Central memory CD4-positive, alpha-beta T cell (primary cell): ENCODE measurements around the gene PTPN4.
A peak's percentile ranks its signal among the peaks of the same experiment; 100 is the strongest.
"Not testable (repeated sequence)": the region's sequence is repeated elsewhere in the genome, so short reads cannot be mapped to it uniquely, and the experiment has no call there.

Experiments used
- DNase-seq: peaks from one replicate; pipeline ENCODE4 v3.0.0; 2022

PTPN4 gene

GRCh38 chr2:119950966-119951365 lies 191.2 kb downstream of the PTPN4 start:
- DNase-seq: no peak

- DNase-seq: no peak
These were observed 199.0 kb downstream of the PTPN4 start for GRCh38 chr2:119958670-119959268.

- DNase-seq: no peak
These were observed 201.1 kb downstream of the PTPN4 start for GRCh38 chr2:119960821-119961220.

DNA sequence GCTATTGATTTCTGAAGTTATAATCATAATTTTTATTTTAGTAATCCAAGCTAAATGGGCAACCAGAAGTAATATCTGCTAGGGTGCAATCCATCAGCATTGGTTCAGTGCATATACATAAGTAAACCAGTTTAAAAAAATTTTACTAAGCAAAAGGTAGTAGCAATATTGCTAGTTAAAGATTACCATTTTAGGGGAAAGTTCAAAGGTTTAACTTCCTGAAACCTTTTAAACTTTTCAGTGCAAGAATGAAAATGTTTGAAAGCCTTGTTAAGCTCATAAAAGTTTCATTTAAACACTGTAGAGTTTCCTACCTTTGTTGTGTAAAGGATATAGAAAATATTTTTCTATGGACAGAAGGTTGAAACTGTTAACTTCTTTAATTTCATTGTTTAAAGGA lies 222.2 kb downstream of the PTPN4 start:
- DNase-seq: no peak

DNA sequence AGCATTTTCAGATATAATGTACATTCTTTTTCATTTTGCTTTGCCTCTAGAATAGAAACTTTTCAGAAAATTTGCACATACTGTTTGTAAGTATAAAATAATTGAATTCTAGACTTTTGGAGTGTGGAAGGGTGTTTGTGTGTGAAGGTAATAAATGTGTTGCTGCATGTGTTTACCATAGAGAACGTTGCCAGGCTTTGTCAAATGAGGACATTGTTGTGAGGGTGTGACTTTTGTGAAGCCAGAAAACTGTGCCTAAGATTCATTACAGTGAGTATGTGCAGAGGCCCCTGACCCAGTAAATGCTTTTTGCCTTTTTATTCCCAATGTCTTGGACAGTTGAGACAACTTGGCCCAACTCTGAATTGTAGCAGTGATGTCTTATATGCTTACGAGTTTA lies 222.8 kb downstream of the PTPN4 start:
- DNase-seq: no peak

DNA sequence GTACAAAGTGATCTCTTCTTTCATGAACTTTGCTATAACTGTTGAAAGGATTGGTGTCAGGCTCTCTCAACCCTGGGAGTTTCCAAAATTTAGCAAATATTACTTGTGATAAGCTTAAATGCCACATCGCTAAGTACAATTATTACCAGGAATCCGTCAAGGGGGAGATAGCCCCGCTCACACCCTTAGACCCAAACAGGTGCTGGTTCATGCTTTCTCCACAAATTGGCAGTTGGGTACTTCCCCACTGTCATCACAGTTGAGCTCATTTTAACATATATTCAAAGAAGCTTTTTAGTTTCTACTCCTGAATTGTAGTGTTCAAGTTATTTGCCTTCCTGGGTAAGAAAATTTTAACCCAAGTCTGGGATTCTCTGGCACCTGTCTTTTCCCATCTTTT lies 223.4 kb downstream of the PTPN4 start:
- DNase-seq: no peak

DNA sequence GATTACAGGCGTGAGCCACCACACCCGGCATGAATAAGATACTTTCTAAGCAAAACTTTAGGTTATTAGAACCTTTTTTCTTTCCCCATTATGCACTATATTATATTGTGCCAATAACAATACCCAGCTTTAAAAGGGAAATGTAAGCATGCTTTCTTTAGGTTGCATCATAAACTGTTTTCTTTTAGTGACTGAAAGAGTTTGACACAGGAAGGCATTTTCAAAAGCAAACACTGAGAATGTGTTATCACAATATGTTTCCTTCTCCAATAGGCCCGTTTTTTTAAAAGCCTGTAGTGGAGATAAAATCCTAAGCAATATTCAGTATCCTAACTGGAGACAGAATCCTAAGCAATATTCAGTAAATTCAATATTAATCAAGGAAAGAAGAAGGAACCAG lies 236.4 kb downstream of the PTPN4 start:
- DNase-seq: no peak

DNA sequence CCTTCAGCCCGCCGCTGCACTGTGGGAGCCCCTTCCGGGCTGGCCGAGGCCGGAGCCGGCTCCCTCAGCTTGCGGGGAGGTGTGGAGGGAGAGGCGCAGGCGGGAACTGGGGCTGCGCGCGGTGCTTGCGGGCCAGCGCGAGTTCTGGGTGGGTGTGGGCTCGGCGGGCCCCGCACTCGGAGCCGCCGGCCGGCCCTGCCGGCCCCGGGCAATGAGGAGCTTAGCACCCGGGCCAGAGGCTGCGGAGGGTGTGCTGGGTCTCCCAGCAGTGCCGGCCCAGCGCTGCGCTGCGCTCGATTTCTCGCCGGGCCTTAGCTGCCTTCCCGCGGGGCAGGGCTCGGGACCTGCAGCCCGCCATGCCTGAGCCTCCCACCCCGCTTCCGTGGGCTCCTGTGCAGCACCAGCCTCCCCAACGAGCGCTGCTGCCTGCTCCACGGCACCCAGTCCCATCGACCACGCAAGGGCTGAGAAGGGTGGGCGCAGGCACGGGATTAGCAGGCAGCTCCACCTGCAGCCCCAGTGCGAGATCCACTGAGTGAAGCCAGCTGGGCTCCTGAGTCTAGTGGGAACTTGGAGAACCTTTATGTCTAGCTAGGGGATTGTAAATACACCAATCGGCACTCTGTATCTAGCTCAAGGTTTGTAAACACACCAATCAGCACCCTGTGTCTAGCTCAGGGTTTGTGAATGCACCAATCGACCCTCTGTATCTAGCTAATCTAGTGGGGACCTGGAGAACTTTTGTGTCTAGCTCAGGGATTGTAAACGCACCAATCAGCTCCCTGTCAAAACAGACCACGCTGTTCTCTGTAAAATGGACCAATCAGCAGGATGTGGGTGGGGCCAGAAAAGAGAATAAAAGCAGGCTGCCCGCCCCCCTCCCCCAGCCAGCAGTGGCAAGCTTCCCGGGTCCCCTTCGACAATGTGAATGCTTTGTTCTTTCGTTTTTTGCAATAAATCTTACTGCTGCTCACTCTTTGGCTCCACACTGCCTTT lies 237.5 kb downstream of the PTPN4 start:
- DNase-seq: not testable (repeated sequence)

DNA sequence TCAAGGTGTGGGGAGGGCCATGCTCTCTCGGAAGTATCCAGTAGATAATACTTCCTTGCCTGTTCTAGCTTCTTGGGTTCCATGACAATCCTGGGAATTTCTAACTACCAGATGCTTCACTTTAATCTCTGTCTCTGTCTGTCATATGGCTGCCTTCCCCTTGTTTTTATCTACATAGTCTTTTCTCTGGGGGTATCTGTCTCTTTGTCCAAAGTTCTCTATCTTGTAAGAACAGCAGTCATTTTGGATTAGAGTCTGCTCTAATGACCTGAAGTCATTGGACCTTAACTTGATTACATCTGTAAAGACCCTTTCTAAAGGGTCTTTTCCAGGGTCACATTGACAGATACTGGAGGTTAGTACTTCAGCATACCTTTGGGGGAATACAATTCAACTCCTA lies 241.7 kb downstream of the PTPN4 start:
- DNase-seq: no peak

DNA sequence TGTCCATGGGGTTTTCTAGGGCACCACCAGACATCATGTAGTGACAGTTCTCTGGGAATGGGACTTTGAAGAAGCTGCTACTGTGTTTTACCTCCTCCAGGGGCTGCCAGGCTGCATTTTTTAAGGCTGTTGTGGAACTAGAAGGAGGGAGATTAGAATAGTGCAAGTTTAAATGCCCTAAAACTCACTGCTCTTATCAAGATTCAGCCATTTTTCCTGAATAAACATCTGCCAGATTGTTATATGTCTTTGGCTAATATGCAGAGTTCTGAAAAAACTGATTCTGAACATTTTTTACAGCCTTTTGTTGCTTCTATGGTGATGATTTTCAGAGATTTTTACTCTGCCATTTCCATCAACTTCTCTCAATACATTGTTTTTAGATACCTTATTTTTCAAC lies 244.5 kb downstream of the PTPN4 start:
- DNase-seq: no peak

DNA sequence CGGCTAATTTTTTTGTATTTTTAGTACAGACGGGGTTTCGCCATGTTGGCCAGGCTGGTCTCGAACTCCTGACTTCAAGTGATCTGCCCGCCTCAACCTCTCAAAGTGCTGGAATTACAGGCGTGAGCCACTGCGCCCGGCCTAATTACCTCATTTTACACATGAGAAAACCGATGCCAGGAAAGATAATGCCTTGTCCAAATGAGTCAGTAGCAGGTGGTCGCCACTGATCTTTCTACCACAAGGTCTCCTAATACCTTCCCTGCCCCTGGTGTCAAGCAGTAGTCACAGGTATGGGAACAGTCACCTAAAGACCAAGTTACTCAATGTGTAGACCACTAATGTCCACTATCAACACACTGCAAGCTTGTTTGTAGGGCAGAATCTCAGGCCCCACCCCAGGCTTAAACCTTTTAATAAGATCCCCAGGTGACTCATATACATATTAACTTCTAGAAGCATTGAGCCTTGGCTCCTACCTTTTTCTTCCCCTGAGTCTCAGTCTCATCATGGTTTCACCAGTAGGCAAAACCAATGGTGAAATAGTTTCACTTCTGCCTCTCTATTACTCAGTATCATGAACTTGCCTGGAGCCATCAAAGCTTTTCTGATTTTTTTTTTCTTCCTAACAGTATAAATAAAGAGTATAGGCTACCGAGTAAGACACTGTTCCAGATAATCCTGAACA lies 246.3 kb downstream of the PTPN4 start:
- no peak for DNase-seq

GRCh38 chr2:120007851-120008250 lies 248.1 kb downstream of the PTPN4 start:
- no peak for DNase-seq

- DNase-seq: no peak
These were observed 252.6 kb downstream of the PTPN4 start for GRCh38 chr2:120012363-120012762.

GRCh38 chr2:120012771-120013596 lies 253.3 kb downstream of the PTPN4 start, which contains the start of gene EPB41L5:
Gene EPB41L5 (plus strand): TSS chr2:120013077. CDS start chr2:120019085, 6,008 bp downstream.
- DNase-seq: peak; percentile 58

DNA sequence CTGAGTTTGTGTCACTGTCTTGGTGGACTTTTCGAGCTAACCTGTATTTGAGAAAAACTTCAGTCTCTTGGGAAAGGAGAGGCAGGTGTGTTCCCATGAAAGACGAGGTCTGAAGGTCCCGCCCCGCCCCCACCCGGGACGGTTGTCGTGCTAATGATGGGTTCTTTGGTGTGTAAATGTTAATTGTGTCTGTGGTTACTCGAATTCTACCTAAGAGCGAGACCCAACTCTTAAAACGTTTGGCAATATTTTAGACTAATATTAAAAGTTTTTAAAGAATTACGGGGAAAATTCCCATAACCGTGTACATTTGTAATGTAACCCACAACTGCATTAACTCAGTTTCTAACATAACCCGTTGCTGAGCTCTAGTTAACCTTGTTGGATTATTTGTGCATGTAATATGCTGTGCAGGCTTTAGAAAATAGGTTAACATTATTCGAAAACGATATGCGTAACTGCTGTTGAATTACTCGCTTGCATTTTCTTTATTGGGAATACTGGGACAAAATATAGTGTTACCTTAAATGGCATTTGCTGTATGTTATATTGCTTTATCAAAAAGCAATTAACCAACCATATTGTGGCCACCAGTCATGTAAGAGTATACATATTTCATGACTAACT lies 254.0 kb downstream of the PTPN4 start:
- peak; percentile 3 for DNase-seq

- DNase-seq: no peak
These were observed 254.7 kb downstream of the PTPN4 start for GRCh38 chr2:120014226-120014980.

- no peak for DNase-seq
These were observed 257.1 kb downstream of the PTPN4 start for GRCh38 chr2:120016800-120017199.

GRCh38 chr2:120017201-120017600 lies 257.5 kb downstream of the PTPN4 start:
- no peak for DNase-seq

DNA sequence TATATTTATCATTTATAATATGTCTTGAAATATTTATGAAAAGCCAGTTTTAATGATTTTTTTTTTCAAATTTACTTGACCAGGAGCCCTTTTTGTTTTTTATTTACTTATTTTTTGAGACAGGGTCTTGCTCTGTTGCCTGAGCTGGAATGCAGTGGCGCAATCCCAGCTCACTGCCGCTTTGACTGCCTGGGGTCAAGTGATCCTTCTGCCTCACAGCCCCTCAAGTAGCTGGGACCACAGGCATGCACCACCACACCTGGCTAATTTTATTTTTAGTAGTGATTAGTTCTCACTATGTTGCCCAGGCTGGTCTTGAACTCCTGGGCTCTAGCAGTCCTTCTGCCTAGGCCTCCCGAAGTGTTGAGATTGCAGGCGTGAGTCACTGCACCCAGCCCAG lies 258.8 kb downstream of the PTPN4 start:
- DNase-seq: no peak

- DNase-seq: no peak
These were observed 260.8 kb downstream of the PTPN4 start for GRCh38 chr2:120020554-120020953.

DNA sequence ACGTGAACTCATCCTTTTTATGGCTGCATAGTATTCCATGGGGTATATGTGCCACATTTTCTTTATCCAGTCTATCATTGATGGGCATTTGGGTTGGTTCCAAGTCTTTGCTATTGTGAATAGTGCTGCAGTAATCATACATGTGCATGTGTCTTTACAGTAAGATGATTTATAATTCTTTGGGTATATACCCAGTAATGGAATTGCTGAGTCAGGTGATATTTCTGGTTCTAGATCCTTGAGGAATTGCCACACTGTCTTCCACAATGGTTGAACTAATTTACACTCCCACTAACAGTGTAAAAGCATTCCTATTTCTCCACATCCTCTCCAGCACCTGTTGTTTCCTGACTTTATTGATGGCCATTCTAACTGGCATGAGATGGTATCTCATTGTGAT lies 262.8 kb downstream of the PTPN4 start:
- not testable (repeated sequence) for DNase-seq
